Smooth muscle cell (in vitro differentiated cells): ENCODE measurements around the gene MRPL2. TPM values are rescaled to one million over a fixed set of nuclear protein-coding genes. Genes with fewer than 3 reads are reported as not detected.

Experiments
- DNase-seq: peaks from one replicate; lab custom pipeline; 2025; ENCODE audit not compliant: unreplicated experiment; lab: John Stamatoyannopoulos, UW
- H2AFZ ChIP-seq: fragments of 200-600 bp; sonication (generic); 2 replicates; pipeline ENCODE4 v1.6.0; 2016; ENCODE audit warnings: antibody characterized with exemption, low read depth, mild to moderate bottlenecking
- H3F3A ChIP-seq: fragments of 200-600 bp; sonication (generic); 2 replicates; pipeline ENCODE4 v1.6.0; 2017; ENCODE audit warnings: antibody characterized with exemption, low read depth
- H3K27ac ChIP-seq: fragments of 200-600 bp; sonication (generic); 2 replicates; pipeline ENCODE4 v1.5.1; 2016; ENCODE audit warnings: low read depth, mild to moderate bottlenecking
- H3K27me3 ChIP-seq: fragments of 200-600 bp; sonication (generic); 2 replicates; pipeline ENCODE4 v1.6.1; 2016; ENCODE audit warnings: low read depth, mild to moderate bottlenecking
- H3K36me3 ChIP-seq: fragments of 200-600 bp; sonication (generic); 2 replicates; pipeline ENCODE4 v1.5.1; 2016; ENCODE audit warnings: low read depth
- H3K4me1 ChIP-seq: fragments of 200-600 bp; sonication (generic); 2 replicates; pipeline ENCODE4 v1.5.1; 2016; ENCODE audit warnings: low read depth
- H3K4me2 ChIP-seq: fragments of 200-600 bp; sonication (generic); 2 replicates; pipeline ENCODE4 v1.6.0; 2016; ENCODE audit warnings: mild to moderate bottlenecking
- H3K4me3 ChIP-seq: fragments of 200-600 bp; sonication (generic); 2 replicates; pipeline ENCODE4 v1.5.1; 2016; ENCODE audit warnings: mild to moderate bottlenecking
- H3K79me2 ChIP-seq: fragments of 200-600 bp; sonication (generic); 2 replicates; pipeline ENCODE4 v1.6.0; 2016; ENCODE audit warnings: low read depth, mild to moderate bottlenecking
- H3K9ac ChIP-seq: fragments of 200-600 bp; sonication (generic); 2 replicates; pipeline ENCODE4 v1.6.0; 2016; ENCODE audit warnings: low read depth
- H3K9me3 ChIP-seq: fragments of 200-600 bp; sonication (generic); replicated peaks from 2 replicates; pipeline ENCODE4 v1.5.1; 2016; ENCODE audit warnings: low read depth
- H4K20me1 ChIP-seq: fragments of 200-600 bp; sonication (generic); 2 replicates; pipeline ENCODE4 v1.6.0; 2016; ENCODE audit warnings: low read depth
- WGBS: methylation state at CpG from one replicate; pipeline ENCODE4 v1.1.7; 2016; ENCODE audit warnings: low lambda C conversion rate; 5-methylcytosine and 5-hydroxymethylcytosine counted together
- polyA plus RNA-seq: library from polyadenylated mRNA; unstranded; fragments of >200 nt; fragmentation: Nextera tagmentation; extraction: Ambion mirVana; gene quantifications from 2 replicates; pipeline ENCODE4 v1.2.1, GENCODE V29; 2016
- total RNA-seq: library from RNA; depleted of rRNA; stranded (reverse); fragments of >200 nt; gene quantifications from 2 replicates; pipeline ENCODE4 v1.2.3, GENCODE V29; 2014
- TF ChIP-seq, protein P1 (sequence below): fragments of 200-600 bp; sonication (generic); IDR thresholded peaks from 2 replicates; pipeline ENCODE4 v1.5.1; 2017; ENCODE audit warnings: borderline replicate concordance, mild to moderate bottlenecking, antibody characterized with exemption; ENCODE audit not compliant: insufficient read depth, poor library complexity, severe bottlenecking

Gene MRPL2
- total and polyA plus RNA-seq, 2 experiments from 2014 or later, result 24.0 to 112 TPM

DNA sequence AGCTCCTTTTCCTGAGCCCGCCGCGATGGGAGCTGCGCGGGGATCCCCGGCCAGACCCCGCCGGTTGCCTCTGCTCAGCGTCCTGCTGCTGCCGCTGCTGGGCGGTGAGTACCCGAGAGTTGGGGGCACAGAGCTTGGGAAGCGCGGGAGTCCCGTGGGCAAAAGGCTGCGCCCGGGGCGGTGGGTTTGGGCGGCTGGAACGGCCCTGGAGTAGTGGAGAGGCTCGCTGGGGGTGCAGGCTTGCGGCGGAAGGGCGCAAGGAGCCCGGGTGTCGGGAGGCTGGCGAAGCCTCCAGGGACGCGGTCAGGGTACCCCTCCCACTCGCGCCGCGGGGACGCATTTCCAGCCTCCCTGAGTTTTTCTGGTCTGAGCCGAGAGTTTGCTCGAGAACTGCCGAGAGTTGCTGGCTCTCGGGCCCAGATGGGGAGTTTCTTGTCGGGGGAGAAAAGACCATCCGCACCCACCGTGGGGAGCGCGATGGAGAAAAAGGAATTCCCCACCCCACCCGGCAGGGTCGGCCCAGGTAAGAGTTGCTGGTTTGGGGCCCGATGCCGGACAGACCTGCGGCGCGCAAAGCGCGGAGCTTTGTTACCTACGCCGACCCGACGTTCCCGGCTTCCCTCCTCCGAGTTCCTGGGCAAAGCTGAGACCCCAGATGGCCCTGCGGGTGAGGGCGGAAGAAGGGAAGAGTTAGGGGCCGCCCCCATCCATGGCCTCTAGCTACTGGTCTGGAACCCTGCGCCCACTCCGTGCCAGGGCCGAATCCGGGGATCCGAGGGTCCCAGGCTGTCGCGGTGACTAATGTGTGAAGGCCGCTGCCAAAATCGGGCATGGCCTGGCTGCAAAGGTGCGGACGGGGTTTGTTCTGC, 17.5 kb upstream of the MRPL2 start:
- H4K20me1 ChIP-seq, result peaks cover 49% of the 10 kb centered on the region
- H3K9me3 ChIP-seq, result no peaks in the 10 kb centered on the region
- TF ChIP-seq, protein P1, sequence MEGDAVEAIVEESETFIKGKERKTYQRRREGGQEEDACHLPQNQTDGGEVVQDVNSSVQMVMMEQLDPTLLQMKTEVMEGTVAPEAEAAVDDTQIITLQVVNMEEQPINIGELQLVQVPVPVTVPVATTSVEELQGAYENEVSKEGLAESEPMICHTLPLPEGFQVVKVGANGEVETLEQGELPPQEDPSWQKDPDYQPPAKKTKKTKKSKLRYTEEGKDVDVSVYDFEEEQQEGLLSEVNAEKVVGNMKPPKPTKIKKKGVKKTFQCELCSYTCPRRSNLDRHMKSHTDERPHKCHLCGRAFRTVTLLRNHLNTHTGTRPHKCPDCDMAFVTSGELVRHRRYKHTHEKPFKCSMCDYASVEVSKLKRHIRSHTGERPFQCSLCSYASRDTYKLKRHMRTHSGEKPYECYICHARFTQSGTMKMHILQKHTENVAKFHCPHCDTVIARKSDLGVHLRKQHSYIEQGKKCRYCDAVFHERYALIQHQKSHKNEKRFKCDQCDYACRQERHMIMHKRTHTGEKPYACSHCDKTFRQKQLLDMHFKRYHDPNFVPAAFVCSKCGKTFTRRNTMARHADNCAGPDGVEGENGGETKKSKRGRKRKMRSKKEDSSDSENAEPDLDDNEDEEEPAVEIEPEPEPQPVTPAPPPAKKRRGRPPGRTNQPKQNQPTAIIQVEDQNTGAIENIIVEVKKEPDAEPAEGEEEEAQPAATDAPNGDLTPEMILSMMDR, result no peak
- H2AFZ ChIP-seq, result no peak overlapping the region
- H3K4me1 ChIP-seq, result peaks cover 20% of the 10 kb centered on the region
- H3K79me2 ChIP-seq, result peaks cover 59% of the 10 kb centered on the region
- peak overlapping the region; percentile 99 for H3K4me3 ChIP-seq
- no peak for DNase-seq
- WGBS, result 1% methylated on average over 70 of the region's 72 CpGs
- H3K27me3 ChIP-seq, result no peaks in the 10 kb centered on the region
- peak overlapping the region; percentile 97 for H3K4me2 ChIP-seq
- peaks cover 32% of the 10 kb centered on the region for H3F3A ChIP-seq
- no peaks in the 10 kb centered on the region for H3K36me3 ChIP-seq
- peak overlapping the region; percentile 95 for H3K9ac ChIP-seq
- peak overlapping the region; percentile 97 for H3K27ac ChIP-seq

DNA sequence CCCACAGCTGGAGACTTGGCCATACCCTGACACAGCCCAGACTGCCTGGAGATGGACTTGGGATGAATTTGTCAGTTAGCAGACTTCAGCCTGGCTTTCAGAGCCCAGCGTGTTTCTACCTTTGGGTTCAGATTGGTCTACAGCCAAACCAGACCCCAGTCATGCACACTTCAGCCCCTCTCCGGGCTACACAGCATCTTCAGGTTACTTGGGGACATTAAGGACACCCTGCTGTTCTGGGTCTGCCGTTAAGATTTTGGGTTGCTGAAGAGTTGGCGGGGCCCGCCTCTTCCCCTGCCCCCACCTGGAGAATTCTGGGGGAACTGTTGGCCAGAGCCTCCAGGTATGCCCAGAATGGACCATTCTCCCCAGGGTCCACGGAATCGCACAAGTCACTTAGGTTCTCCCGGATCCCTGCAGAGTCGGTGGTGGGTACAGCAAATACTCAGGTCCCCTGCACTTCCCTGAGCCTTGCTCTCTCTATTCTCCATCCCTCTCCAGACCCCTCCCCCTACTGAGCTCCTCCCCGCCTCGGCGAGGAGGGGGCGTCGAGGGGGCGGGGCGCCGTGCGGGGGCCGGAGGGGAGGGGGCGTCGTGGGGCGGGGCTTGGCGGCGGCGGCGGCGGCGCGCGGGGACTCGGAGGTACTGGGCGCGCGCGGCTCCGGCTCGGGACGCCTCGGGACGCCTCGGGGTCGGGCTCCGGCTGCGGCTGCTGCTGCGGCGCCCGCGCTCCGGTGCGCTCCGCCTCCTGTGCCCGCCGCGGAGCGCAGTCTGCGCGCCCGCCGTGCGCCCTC, 16.6 kb upstream of the MRPL2 start, which contains the start of gene PTK7:
Gene PTK7 (plus strand): TSS at position 645 of the 794 bp plus-strand sequence. CDS start 175 bp downstream, outside the sequence.
- no peaks in the 10 kb centered on the region for H3K9me3 ChIP-seq
- H3K9ac ChIP-seq, result peak within 1 kb of the TSS; percentile 95
- peak within 1 kb of the TSS; percentile 99 for H3K4me3 ChIP-seq
- H3K27me3 ChIP-seq, result no peaks in the 10 kb centered on the region
- DNase-seq, result peak; percentile 55
- TF ChIP-seq, protein P1, result no peak
- no peak within 1 kb of the TSS for H2AFZ ChIP-seq
- H4K20me1 ChIP-seq, result peaks cover 41% of the 10 kb centered on the region
- WGBS, result 4% methylated on average over 37 of the region's 60 CpGs
- H3K4me2 ChIP-seq, result peak within 1 kb of the TSS; percentile 97
- peaks cover 50% of the 10 kb centered on the region for H3K79me2 ChIP-seq
- H3K36me3 ChIP-seq, result no peaks in the 10 kb centered on the region
- H3K4me1 ChIP-seq, result peaks cover 20% of the 10 kb centered on the region
- peak within 1 kb of the TSS; percentile 97 for H3K27ac ChIP-seq
- H3F3A ChIP-seq, result peaks cover 27% of the 10 kb centered on the region

DNA sequence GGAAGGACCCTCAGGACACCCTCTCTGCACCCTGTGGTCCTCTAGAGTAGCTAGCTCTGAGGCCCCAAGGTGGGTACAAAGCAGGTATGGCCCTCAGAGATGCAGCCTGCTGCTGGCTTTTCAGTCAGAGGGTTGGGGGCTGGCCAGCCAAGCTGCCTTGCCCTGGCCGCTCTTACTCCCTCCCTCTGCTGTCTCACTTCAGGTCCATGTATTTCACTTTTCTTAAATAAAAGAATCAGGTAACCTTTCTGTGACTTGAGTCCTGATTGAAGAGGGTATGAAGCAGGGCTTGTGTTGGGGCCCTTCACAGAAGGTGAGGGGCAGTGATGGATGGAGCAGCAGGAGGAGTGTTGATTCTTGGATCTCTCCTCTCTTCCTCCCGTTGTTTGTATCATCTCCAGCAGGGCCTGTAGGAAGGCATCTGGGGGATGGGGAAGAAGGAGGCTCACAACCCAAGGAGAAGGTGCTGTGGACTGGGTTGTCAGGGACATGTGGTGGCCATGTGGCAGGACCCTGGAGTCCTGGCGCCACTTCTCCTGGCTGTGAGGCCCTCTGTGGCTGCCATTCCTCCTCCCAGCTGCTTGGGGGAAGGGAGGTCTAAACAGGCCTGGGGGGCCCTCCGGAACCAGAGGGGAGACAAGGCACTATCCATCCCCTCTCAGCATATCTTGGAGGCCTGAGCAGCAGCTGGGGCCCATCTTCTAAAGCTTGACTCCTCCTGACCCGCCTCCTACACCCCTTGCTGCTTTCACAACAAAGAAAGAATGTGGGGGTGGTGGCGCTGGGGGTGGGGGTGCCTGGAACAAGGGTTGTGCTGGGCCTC, 15.8 kb upstream of the MRPL2 start:
- Histone ChIP-seq H3K9me3 (no peaks in the 10 kb centered on the region), H3F3A (peaks cover 27% of the 10 kb centered on the region), H3K9ac (peak overlapping the region; percentile 5), H3K4me2 (peak overlapping the region; percentile 97), H3K4me1 (peaks cover 20% of the 10 kb centered on the region), H3K36me3 (no peaks in the 10 kb centered on the region), H3K27me3 (no peaks in the 10 kb centered on the region), H3K27ac (peak overlapping the region; percentile 77), H3K4me3 (peak overlapping the region; percentile 99), H3K79me2 (peaks cover 47% of the 10 kb centered on the region), H4K20me1 (peaks cover 33% of the 10 kb centered on the region), H2AFZ (no peak overlapping the region)
- DNase-seq, result no peak
- WGBS, result 42% methylated on average over 5 of the region's 6 CpGs
- TF ChIP-seq, protein P1, result no peak
